ENCODE results near the gene PHTF2.

- TF ChIP-seq CTCF (IDR thresholded peaks at IDR 0.05) (no peak), POLR2A (IDR thresholded peaks at IDR 0.05) (no peak)
Observed at GRCh38 chr7:77894574-77895091, 96.1 kb downstream of the PHTF2 start.
